Loucy (cell line): Measurements from ENCODE around the gene SHOX.

Experiments
- CTCF ChIP-seq: fragments of 200-600 bp; sonication (generic); conservative IDR thresholded peaks from 2 replicates; pipeline ENCODE4 v1.5.1; 2014; ENCODE audit warnings: mild to moderate bottlenecking, antibody characterized with exemption, low read length
- EZH2phosphoT487 ChIP-seq: fragments of 200-600 bp; IDR thresholded peaks from 2 replicates; pipeline ENCODE4 v1.6.1; 2018; ENCODE audit warnings: antibody characterized with exemption, mild to moderate bottlenecking, moderate library complexity, borderline replicate concordance

DNA sequence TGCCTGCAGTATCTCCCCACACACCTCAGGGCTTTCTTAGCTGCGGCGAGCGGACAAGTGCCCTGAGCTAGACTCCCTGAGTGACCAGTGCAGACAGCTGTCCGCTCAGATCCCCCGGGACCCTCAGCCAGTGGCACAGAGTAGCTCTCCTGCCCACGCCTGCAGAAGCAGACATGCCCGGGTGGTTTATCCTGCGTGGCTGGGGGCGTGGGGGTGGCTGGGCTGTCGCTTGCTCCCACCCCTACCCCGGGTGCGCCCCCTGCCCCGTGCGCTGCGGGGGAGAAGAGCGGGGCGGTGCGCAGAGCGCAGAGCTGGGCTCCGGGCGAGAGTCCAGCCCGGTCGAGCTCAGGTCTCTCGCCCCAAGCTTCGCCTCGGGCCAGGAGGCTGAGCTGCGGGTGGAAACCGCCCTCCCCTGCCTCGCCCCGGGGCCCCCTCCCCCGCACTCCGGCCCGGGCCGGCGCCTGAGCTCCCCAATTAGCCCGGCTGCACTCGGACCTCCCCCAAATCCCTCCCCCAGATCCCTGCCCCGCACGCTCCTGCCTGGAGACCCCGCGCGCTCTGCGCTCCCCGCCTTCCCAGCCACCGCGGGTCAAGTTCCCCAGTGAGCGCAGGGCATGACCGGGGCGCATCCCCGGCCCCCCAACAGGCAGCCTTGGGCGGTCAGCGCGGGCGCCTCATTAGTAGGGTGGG, 11.7 kb upstream of the SHOX start:
- no peak for TF ChIP-seq CTCF
- no peak for TF ChIP-seq EZH2phosphoT487
